Dermis microvascular lymphatic vessel endothelial cell (primary cell): ENCODE data around the gene HSFX2. TPM values are rescaled to one million over a fixed set of nuclear protein-coding genes. Genes with fewer than 3 reads are reported as not detected.
"Not testable (repeated sequence)": the region's sequence is repeated elsewhere in the genome, so short reads cannot be mapped to it uniquely, and the experiment has no call there.

Source experiments
- DNase-seq, 2 donors: peaks; one replicate each; pipeline versions ENCODE4 v3.0.0 to v3.0.0-alpha.2; 2010; ENCODE audit warnings: low read depth in 2 of 2
- total RNA-seq: library from RNA; depleted of rRNA; stranded (reverse); fragments of >200 nt; gene quantifications from 2 replicates; pipeline ENCODE4 v1.2.1, GENCODE V29; 2014

Gene HSFX2, protein sequence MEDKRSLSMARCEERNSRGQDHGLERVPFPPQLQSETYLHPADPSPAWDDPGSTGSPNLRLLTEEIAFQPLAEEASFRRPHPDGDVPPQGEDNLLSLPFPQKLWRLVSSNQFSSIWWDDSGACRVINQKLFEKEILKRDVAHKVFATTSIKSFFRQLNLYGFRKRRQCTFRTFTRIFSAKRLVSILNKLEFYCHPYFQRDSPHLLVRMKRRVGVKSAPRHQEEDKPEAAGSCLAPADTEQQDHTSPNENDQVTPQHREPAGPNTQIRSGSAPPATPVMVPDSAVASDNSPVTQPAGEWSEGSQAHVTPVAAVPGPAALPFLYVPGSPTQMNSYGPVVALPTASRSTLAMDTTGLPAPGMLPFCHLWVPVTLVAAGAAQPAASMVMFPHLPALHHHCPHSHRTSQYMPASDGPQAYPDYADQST
- 0.25 and 0.26 TPM in 2 replicates for total RNA-seq

DNA sequence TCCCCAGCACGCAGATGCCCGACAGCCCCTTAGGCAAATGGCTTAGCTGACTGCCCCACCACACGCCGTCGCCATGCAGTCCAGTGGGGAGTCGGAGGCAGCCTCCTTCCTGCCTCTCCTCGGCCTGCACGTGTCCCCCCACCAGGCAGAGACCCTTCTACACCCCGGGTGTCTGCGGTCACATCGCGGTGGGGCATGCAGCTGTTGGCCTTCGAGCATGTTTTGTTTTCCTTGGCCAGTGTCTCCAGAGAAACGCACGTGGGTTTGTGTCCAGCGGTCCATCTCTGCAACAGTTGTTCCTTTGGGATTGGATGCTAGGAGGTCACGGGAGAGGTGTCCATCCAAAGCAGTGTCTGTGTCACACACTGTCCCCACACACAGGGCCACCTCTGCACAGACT is at the start of gene HSFX2:
Gene HSFX2 (minus strand): TSS at position 101 of the 400 bp plus-strand sequence. CDS start 614 bp downstream, outside the sequence.
- DNase-seq = not testable (repeated sequence)

- DNase-seq = no peak
Measured at GRCh38 chrX:149643496-149643895, 48.4 kb upstream of the HSFX2 start.

DNA sequence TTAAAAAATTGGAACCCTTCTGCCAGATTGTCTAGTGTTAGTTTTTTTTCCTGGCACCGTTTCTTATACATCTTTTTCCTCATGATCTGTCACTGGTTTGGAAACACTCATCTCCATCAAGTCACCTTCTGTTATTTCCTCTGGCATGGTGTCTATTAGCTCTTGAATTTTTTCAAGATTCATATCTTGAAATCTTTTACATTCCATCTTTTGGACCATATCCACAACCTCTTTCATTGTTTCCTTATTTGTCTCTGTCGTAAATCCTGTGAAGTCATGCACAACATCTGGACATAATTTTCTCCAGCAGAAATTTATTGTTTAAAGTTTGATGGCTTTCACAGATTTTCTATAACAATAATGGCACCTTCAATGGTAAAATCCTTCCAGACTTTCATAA is 46.7 kb upstream of the HSFX2 start:
- DNase-seq = no peak

DNA sequence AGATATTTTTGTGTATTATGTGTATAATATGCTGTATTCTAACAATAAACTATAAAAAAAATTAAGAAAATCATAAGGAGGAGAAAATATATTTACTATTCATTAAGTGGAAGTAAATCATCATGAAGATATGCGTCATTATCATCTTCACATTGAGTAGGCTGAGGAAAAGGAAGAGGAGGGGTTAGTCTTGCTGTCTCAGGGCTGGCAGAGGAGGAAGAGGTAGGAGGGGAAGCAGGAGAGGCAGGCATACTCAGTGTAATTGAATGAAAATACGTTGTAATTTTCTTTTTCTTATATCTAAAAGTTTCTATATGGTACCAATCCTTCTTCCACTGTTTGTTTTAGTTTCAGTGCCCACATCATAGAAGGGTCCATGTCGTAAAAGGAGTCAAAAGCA is 46.3 kb upstream of the HSFX2 start:
- DNase-seq = no peak

DNA sequence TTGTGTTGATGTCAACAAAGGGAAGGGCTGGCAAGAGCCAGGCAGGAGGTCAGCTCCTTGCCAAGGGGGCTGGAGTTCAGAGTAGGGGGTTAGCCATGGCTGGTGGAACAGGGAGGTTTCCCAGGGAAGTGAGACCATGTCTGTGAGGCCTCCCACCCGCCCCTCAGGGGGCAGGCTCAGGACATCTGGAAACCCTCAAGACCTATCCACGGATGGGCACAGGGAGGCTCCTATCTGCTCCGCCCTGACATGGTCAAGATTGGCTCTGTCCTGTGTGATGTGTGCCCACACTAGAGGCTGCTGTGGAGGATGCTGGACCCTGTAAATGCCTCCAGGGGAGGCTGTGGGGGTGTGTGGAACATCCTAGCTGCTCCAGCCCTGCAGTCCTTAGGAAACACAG is 44.5 kb upstream of the HSFX2 start:
- DNase-seq = no peak

DNA sequence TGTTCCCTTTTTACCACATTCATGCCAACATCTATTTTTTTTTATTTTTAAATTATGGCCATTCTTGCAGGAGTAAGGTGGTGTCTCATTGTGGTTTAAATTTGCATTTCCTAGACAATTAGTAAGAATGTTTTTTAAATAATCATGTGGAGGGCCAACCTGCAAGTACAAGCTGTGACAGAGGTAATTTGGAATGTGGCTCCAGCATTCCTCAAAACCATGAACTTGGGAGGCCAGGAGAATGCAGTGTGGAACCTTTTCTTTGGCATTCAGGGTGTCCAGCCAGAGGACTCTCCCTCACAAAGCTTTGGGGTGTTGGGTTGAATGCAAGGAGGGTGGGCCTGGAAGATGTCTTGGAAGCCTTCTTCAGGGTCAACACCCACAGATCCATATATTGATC is 43.7 kb upstream of the HSFX2 start:
- DNase-seq = no peak

DNA sequence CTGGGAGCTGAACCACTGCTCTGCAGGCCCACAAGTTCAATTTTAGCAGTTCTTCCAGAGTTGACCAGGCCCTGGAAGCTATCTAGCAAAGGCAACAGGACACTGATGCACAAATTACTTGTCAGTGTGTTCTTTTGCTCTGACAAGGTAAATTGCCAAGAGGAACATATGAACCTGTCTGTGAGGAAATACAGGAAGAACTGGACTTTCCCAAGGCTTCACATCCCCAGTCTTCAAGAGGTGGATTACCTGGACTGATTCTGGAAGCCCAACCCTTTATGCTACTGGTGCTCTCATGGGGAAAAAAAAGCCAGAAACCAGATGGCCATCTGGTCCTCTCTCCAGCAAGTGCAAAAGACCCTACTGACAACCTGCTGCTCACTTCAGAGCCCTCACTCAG is 38.4 kb upstream of the HSFX2 start:
- no peak for DNase-seq

DNA sequence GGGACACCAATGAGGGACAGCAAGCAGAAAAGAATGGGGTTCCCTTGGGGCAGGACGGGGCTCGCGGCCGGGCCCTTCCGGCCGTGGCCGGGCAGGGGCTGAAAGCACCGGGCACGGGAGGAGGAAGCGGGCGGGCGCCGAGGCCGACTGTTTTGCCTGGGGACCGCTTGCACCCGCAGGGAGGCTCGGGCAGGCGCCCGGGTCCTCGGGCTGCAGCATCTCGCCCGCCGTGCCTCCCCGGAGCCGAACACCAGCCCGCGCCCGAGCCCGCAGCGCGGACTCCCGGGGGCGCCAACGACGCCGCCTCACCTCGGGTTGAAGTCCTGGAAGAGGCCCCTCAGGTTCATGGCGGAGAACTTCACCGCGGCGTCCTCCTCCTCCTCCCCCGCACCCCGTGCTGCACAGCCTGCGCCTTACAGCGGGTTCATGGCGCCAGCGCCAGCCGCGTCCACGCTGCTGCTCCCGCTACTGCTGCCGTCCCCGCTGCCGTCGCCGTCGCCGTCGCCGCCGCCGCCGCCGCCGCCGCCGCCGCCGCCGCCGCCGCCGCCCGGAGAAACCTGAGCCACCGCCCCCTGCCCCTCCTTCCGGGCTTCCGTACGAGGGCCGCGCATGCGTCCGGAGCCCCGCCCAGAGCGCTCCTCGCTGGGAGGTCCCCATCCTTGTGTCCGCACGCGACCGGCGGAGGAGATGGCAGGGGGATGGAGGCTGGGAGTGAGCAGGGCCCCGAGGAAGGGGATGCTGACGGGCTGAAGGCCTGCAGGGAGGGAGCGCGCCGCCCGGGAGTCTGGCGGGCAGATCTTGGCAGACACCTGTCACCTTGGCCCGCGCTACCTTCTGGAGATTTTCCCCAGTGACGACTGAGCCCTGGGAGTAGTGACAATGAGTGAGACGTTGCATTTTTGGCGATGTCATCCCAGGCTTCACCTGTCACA is 36.4 kb upstream of the HSFX2 start, which contains the start of gene TMEM185A:
Gene TMEM185A (minus strand): TSS at position 559 of the 932 bp plus-strand sequence. CDS start 212 bp downstream, at position 347.
- DNase-seq = peak in 1 of 2 donors; percentile 54

DNA sequence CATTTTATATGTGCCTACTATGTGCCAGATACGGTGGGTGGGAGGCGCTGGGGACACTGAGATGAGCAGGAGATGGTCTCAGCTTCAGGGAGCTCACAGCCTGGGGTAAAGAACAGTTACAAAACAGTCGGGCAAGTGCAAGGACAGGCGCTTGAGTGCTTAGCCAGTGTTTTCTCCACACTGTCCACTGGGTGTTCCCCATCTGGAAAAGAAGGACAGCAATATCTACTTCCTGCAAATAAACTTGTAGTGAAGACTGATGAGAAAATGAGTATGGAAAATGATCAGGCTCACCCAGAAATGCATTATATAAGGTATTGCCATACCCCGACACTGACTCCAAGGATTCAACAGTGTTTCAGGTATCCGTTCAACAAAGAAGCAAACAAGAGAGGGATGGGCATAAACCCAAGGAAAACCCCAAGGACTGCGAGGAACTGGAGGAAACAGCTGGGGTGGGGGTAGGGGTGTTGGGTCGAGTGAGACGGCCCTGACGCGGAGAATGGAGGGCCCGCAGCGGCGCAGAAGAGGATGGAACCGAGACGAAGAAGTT is 35.6 kb upstream of the HSFX2 start:
- DNase-seq = peak in 1 of 2 donors; percentile 41

- no peak for DNase-seq
Measured at GRCh38 chrX:149629730-149630387, 34.7 kb upstream of the HSFX2 start.

DNA sequence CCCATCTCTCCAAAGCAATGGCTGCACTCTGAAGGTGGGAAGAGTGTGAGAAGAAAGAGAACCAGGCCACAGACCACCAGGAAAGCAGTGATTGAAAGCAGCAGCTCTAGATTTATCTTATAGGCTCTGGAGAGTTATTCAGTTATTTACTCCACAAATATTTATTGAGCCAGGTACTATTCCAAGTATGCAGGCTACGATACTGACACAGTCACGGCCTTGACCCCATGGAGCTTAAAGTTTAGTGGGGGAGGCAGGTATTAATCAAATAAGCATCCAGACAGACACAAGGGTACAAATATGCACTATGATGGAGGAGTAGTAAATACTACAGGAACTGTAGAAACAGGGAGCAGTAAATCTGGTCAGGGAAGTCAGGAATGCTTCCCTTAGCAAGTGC is 33.7 kb upstream of the HSFX2 start:
- no peak for DNase-seq

DNA sequence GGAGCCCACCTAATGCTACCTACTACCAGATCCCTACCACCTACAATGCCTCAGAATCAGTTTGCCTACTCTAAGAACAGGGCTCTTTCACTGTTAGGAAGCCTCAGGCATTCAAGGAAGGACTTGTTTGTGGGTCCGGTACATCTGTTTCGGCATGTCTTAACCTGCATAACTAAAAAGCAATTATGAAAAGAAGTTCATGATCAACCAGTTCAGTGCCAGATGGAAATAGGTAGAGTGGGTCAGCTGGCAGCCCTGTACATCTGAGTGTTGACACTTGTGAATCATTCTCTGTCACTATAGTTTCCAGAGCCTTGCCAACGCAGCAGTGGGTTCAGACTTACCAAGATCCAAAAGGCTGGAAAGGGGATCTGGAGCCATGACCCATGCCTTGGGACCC is 33.2 kb upstream of the HSFX2 start:
- DNase-seq = no peak

GRCh38 chrX:149626829-149627228 is 31.7 kb upstream of the HSFX2 start:
- not testable (repeated sequence) for DNase-seq

DNA sequence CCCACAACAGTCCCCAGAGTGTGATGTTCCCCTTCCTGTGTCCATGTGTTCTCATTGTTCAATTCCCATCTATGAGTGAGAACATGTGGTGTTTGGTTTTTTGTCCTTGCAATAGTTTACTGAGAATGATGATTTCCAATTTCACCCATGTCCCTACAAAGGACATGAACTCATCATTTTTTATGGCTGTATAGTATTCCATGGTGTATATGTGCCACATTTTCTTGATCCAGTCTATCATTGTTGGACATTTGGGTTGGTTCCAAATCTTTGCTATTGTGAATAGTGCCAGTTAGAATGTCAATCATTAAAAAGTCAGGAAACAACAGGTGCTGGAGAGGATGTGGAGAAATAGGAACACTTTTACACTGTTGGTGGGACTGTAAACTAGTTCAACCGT is 24.5 kb upstream of the HSFX2 start:
- not testable (repeated sequence) for DNase-seq

GRCh38 chrX:149618871-149619270 is 23.8 kb upstream of the HSFX2 start:
- no peak for DNase-seq

DNA sequence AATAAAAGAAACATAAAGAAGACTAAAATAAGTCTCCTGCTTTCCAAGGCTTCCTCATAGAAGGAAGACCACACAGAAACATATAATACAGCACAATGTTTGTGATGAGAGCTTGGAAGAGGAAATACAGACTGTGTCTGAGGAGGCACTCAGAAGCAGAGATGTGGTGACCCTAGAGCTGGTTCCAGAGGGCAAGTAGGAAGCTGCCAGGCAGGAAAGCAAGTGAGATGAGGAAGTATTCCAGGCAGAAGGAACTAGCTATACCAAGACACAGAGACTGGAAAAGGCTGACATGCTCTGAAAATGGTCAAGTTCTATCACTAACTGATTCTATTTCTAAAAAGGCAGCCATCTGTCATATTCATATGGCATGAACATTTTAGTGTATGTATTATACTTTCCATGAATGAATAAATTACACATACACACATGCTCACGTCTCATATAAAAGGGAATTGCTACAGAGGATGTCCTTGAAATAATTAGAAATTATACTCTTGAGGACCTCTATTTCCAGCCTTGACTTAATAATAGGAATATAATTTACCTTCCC is 16.6 kb upstream of the HSFX2 start:
- DNase-seq = no peak

GRCh38 chrX:149610511-149610910 is 15.4 kb upstream of the HSFX2 start:
- DNase-seq = no peak

DNA sequence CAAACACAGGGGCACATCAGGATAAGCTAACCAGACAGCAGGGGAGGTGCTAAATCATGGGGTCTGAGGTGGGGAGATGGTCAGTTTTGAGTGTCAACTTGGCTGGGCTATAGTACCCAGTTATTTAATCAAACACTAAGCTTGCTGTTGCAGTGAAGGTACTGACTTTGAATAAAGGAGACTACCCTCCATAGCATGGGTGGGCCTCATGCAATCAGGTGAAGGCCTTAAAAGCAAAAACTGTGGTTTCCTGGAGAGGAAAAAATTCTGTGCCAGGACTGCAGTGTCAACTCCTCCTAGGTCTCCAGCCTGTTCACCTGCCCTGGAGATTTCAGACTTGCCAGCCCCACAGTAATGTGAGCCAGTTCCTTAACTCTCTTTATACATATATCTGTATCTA is 12.6 kb upstream of the HSFX2 start:
- DNase-seq = no peak

DNA sequence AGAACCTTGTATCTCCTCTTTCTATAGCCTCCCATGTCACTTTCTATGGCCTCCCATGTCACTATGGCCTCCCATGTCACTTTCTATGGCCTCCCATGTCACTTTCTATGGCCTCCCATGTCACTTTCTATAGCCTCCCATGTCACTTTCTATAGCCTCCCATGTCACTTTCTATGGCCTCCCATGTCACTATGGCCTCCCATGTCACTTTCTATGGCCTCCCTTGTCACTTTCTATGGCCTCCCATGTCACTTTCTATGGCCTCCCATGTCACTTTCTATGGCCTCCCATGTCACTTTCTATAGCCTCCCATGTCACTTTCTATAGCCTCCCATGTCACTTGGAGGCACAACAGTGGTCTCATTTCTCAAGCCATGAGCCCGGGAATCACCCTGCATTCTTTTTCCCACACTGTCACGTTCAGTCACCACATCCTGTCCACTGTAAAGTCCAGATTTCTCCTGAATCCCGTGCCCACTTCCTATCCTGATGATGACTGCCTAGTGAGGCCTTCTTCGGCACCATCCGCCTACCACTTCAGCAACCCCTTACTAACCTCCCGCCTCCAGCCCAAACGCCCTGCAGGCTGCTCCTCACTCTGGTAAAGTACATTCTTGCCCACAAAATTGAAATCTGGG is 10.3 kb upstream of the HSFX2 start:
- DNase-seq = not testable (repeated sequence)

GRCh38 chrX:149598603-149599002 is 3.5 kb upstream of the HSFX2 start:
- DNase-seq = not testable (repeated sequence)

GRCh38 chrX:149595943-149596342 is 829 bp upstream of the HSFX2 start:
- not testable (repeated sequence) for DNase-seq
